HG03135 (cell line): ENCODE results near the gene S100A9.
"Not testable (repeated sequence)": the region's sequence is repeated elsewhere in the genome, so short reads cannot be mapped to it uniquely, and the experiment has no call there.

ENCODE experiments used
- ATAC-seq: cut with Tn5 transposase; IDR thresholded peaks from one replicate; pipeline ENCODE4 v1.9.1; 2021; ENCODE audit warnings: mild to moderate bottlenecking, moderate library complexity; ENCODE audit not compliant: unreplicated experiment

S100A9 gene

GRCh38 chr1:153403421-153404085 is 45.9 kb downstream of the S100A9 start:
- no peak for ATAC-seq

- no peak for ATAC-seq
Measured at GRCh38 chr1:153404086-153404635, 46.5 kb downstream of the S100A9 start.

- no peak for ATAC-seq
Measured at GRCh38 chr1:153404768-153405167, 47.1 kb downstream of the S100A9 start.

DNA sequence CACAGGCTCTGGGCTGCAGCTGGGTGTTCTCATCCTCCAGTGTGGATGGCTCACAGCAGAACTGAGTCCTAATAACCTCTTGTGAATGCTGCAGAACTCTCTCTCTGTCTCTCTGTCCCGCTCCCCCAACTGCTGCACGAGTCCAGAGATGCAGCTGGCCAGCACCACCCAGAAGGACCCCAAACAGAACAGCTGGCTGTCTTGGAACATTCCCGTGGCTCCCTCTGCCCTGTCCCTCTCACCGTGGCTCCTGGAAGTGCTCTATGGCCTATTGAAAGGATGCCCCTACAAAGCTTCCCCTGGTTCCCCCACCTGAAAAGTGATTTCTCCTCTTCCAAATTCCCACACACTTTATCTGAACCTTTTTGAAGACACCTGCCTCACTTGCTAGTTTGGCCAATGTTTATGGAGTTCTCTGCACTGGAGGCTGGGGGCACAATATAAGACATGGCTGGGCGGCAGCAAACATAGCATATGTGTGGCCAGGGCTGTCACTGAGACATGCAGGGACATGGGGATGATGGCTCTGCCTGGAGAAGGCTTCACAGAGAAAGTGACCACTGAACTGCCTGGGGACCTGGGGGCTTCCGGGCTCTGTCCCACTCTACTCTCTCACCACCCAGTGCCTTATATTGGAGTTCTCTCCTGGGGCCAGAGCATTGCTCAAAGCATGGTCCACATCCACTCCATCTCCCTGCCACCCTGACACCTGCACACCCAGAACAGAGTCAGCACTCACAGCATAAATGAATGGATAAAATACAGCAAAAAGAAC is 48.4 kb downstream of the S100A9 start:
- ATAC-seq: not testable (repeated sequence)

DNA sequence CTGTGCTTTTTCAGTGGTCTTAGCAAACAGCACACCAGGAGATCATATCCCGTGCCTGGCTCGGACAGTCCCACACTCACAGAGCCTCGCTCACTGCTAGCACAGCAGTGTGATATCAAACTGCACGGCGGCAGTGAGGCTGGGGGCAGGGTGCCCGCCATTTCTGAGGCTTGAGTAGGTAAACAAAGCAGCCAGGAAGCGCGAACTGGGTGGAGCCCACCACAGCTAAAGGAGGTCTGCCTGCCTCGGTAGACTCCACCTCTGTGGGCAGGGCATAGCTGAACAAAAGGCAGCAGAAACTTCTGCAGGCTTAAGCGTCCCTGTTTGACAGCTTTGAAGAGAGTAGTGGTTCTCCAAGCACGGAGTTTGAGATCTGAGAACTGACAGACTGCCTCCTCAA is 49.6 kb downstream of the S100A9 start:
- ATAC-seq: not testable (repeated sequence)
